GM11168 (cell line): Measurements from ENCODE around the gene DOCK1.

Source experiments
- in situ Hi-C: fragments of 300-500 bp; cut with MboI; formaldehyde crosslinking; loops from one replicate; pipeline ENCODE4 v1.12.0; 2022; ENCODE audit warnings: low sequenced_read_pairs; ENCODE audit not compliant: unreplicated experiment

Gene DOCK1

DNA sequence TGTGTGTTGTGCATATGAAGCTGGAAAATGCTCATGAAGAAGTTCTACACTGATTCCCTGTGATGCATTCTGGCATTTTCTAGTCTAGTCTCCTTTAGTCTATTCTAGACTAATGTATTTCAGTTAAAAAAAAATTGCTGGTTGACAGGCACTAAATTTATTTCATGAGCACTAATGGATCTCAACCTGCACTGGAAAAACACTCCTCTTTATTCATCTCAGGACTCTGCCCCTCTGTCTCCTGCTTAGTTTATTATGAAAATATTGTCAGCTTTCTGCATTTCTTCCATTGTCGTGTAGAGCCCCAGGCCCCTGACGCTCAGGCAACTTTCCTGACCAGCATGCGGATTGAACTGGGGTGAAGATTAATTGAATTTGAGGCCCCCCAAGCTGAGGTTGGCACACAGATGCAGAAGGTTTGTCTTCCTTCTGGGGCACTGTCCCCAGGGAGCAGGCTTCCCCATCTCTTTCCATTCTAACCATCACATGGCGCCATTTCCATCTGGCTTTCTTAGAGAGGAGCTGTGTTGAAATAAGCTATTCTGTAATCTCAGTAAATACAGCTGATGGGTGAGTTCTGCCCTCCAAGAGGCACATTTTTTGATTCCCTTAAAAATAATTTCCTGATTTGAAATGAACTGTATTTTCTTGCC is 162.4 kb downstream of the DOCK1 start:
- in situ Hi-C loops, result no loop called here

- in situ Hi-C loops, result no loop called here
Measured at GRCh38 chr10:127068485-127068884, 163.3 kb downstream of the DOCK1 start.

- in situ Hi-C loops, result no loop called here
Measured at GRCh38 chr10:127069436-127069835, 164.2 kb downstream of the DOCK1 start.

- in situ Hi-C loops, result no loop called here
Measured at GRCh38 chr10:127071126-127071525, 165.9 kb downstream of the DOCK1 start.

DNA sequence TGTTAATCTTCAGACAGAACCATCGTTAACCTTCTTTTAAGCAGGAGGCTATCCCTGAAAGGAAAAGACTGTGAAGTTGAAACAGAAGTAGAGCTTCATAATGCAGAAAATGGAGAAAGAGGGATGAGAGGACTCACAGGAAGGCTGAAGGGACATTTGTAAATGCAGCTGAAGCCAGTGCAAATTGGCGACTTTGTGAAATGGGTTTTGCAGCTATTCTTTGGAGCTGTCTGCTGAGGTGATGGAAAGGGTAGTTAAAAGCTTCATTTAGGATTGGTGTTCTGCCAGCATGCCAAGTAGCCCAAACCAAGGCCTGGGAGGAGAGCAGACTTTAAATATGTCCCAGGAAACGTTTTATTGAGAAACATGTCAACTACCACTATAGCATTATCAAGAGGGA is 168.4 kb downstream of the DOCK1 start:
- in situ Hi-C loops, result no loop called here

DNA sequence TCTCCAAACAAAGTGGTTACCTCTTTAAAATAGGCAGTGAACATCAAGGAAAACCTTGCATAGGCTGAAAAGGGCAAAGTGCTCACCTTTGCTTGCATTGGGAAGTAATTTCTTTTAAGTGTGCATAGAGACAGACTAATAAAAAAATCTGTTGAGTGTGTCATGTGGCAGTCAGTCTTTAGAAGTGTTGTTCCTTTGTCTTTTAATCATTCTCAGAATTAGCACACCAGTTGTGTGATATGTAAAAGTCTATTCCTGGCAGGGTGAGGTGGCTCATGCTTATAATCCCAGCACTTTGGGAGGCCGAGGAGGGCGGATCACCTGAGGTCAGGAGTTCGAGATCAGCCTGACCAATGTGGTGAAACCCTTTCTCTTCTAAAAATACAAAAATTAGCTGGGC is 174.2 kb downstream of the DOCK1 start:
- in situ Hi-C loops, result no loop called here

DNA sequence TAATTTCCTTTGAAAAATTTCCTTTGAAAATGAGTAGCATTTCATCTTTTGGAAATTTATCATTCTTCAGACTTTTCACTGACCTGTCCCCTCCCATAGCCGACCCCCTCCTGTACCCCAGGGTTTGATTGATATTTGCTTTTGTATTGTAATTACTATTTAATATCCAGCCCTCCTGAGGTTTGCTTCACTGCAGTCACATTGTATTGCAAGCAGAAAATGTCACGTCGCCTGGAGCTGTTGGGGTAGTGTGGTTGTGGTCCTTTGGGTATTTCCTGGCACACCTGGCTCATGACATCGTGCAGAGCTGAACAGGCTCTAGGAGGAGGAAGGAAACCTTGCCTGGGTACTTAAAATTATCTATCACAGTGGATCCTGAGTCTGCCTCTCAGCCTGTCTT is 175.1 kb downstream of the DOCK1 start:
- in situ Hi-C loops, result no loop called here

DNA sequence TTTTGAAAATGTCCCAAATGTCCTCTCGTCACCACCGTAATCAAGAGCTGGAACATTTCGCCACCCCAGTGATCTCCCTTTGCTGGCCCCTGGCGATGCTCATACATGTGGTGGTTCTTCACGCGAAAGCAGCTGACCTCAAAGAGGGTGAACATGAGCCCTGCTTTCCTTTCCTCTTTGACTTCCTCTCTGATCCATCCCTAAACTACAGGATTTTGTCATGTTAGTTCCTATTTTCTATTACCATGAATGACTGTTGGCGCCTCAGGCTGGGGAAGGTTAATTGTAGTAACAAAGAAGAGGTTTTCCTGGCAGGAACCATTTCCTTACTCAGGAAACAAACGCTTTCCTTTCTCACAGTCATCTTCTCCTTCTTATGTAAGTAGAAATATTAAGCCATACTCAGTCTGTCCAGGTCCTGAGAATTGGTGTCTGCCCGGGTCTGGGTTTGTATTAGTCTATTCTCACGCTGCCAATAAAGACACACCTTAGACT is 176.7 kb downstream of the DOCK1 start:
- in situ Hi-C loops, result no loop called here

DNA sequence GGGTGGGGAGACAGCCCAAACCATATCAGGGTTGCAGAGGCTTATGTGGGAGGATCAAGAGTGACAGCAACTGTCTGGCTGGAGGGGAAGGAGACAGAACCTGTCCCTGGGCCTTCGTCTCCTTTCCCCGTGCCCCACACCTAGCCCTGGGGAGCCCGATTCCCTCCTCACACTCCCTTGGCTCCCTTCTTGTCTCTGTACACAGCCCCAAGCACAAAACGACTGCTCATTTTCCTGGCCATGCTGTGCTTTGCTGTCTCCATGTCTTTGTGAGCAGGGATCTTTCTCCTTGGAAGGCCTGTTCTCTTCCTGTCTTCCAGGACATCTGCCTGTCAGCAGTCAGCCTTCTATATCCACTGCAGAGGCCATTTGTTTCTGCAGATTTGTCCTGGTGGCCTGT is 177.4 kb downstream of the DOCK1 start:
- in situ Hi-C loops, result no loop called here

DNA sequence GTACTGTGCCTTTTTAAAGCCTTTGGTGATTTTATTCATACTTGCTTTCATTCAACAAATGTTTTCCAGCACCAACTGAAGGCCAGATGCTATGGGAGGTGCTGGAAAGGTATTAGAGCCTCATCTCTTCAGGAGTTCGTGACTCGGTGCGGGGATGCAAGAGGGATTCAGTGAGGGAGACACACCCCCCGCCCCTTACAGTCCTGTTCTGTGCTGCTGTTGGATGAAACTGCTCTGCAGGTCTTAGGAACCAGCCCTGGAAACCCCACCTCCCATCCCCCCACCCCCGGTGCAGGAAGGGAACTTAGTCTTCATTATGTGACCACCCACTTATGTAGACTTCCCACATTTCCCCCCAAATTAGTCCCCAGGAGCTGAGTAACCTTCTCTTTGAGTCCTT is 180.7 kb downstream of the DOCK1 start:
- in situ Hi-C loops, result no loop called here

DNA sequence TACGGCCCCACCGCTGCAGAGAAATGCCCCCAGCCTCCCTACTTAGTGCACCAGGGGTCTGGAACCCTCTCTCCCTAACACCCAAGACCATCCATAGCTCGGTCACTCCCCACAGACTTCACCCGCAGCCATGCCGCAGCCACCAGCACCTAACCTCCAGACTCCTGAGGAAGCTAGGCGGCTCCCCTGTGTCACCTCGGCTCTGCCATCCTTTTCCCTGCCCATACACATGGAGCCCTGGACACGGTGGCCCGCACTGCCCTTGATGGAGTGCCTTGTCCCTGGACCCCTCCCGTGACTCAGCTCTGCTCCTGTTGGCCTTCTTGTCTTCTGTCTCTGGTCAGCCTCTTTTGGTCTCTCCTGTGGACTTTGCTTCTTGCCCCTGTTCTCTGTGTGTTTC is 183.7 kb downstream of the DOCK1 start:
- in situ Hi-C loops, result no loop called here

DNA sequence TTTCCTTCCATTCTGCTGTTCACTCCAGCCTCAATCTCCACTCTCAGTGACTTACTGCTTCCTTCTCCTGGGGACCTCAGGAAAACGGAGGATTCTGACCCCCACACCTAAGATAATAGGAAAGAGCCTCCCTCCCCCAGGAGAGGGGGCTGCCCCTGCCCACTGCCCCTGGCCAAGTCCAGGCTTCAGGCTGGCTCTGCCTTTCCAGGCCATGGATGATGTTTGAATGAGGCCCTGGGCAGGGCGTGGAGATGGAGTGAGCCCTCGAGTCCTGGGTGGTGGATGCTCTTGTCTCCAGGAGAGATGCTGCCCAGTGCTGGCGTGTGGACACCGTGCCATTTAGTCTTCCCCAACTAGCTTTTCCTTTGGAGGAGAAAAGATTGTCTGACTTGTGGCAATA is 184.2 kb downstream of the DOCK1 start:
- in situ Hi-C loops, result no loop called here

GRCh38 chr10:127090138-127090537 is 184.9 kb downstream of the DOCK1 start:
- in situ Hi-C loops, result no loop called here

DNA sequence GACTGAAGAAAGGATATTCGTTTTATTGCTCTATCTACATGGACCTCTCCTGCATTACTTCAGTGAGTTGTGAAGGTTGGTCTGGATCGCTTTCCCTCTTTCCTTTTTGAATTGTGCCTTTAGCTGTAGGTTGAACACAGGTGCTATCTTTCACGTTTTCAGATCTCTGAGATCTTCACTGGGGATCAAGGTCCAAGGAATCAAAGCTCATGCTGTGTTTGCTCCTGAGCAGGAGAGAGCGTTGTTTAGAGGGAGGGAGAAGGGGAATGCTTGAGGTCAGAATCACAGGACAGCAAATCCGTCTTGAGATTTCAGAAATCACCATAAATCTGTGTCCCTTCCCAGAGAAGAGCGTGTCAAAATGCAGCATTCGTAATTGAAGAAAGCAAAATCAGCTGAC is 186.1 kb downstream of the DOCK1 start:
- in situ Hi-C loops, result no loop called here

- in situ Hi-C loops, result no loop called here
Measured at GRCh38 chr10:127092916-127093315, 187.7 kb downstream of the DOCK1 start.

DNA sequence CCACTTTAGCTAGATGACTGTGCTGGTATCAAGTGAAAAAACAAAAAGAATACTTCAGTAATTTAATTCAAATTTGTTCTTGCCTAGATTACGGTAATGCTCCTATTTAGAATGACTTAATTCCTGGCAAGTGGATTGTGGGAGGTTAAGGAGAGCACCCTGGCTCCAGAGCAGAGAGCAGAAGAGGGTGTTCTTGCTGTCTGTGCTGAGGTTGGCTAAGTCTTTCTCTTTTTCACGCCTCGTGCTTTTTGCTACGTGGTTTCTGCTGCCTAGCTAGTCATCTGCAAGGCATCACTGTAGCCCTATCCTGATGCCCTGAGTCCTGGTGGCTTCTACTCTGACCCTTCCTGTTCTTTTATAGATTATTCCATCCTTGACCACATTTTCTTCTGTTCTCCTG is 189.8 kb downstream of the DOCK1 start:
- in situ Hi-C loops, result no loop called here

DNA sequence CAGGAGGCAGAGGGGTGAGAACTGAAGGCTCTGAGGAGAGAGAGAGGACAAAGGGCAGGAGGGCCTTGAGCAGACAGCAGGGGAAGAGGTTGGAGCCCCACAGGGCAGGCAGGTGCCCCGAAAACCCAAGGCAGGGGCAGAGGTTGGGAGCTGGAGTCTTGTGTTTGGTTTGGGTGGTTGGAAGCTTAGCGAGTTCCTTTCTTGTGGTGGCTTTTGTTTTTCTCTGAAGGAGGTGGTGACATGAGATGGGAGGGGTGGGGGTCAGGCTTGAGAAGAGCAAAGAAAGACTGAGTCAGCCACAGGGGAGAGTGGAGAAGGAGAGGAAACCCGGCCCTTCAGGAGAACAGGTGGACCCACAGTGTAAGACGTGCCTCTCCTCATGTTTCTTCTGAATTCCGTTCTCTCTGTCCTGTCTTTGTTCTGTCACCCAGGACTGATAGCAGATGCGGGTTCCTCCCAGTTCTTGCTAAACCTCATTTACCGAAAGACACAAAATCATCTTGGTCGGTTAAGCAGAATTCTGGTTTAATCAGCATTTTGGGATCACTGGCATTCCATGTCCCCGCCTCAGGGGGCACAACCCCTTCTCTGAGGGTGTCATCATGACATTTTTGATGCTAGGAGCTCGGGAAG is 195.9 kb downstream of the DOCK1 start:
- in situ Hi-C loops, result no loop called here

DNA sequence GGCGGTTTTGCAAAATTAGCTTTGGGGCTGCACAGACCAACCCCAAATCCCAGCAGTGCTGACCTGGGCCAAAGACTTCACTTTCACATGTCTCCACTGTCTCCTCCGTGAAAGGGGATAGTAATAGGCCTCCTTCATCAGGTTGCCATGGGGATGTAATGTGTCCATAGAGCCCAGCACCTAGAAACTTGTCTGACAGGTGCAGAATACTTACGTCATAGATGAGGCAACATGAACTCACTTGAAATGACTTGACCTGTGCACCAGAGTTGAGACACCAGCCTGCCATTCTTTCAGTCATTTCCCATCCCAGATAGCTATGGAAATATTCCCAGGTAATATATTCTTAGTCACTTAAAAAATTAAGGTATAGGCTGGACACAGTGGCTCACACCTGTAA is 196.9 kb downstream of the DOCK1 start:
- in situ Hi-C loops, result no loop called here

DNA sequence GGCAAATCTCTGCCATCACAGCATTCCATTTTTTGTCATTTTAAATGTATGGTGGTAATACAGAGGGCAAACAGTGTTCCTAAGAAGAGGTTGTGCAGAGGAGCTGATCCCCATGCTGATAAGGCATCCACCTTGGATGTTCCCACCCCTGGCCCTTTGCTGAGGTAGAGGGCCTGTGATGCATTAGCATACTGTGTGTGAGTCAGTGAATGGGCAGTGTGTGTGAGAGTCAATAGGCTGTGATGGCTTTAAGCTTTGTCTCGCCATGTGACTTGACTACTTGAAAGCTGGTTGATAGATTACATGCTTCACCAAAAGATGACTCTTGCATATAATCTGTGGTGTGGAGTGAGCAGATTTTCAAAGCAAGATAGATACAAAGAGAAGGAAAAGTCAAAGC is 209.9 kb downstream of the DOCK1 start:
- in situ Hi-C loops, result no loop called here

DNA sequence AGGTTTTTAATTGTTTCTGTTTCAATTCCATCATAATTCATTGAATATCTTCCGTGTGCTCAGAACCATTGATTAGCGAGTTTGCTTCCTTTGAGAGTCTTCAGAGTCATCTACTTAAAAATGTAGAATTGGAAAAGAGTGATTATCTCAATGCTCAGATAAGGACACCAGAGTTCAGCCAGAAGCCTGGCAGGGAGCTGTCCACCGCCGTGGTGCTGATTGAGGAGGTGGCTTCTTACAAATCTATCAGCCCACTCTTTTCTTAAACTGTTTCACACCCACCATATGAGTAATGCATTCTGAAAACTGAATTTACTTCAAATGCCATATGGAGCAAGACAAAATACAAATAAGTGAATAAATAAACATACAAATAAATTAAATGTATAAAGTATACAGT is 211.9 kb downstream of the DOCK1 start:
- in situ Hi-C loops, result no loop called here

GRCh38 chr10:127118034-127118433 is 212.8 kb downstream of the DOCK1 start:
- in situ Hi-C loops, result no loop called here

GRCh38 chr10:127119936-127120335 is 214.7 kb downstream of the DOCK1 start:
- in situ Hi-C loops, result no loop called here
